ENCODE measurements around the gene TRIM38.
"Not testable (repeated sequence)": the region's sequence is repeated elsewhere in the genome, so short reads cannot be mapped to it uniquely, and the experiment has no call there.

The TRIM38 gene

GRCh38 chr6:25962149-25963127, at the start of gene TRIM38:
TSS of gene TRIM38 (plus strand) at chr6:25962802. CDS start at chr6:25966523, 3,721 bp downstream.
- peak; percentile 14 to 61 (median 41) for DNase-seq

GRCh38 chr6:25913741-25914140, 48.9 kb upstream of the TRIM38 start:
- no peak for DNase-seq

GRCh38 chr6:25916330-25916729, 46.3 kb upstream of the TRIM38 start:
- DNase-seq, result no peak

- DNase-seq, result no peak
Observed at GRCh38 chr6:25916789-25917490, 45.7 kb upstream of the TRIM38 start.

- DNase-seq, result no peak
Observed at GRCh38 chr6:25918083-25918683, 44.4 kb upstream of the TRIM38 start.

GRCh38 chr6:25919657-25920056, 42.9 kb upstream of the TRIM38 start:
- DNase-seq, result no peak

- DNase-seq, result no peak
Observed at GRCh38 chr6:25921525-25922203, 40.9 kb upstream of the TRIM38 start.

GRCh38 chr6:25922301-25922700, 40.3 kb upstream of the TRIM38 start:
- DNase-seq, result no peak

- no peak for DNase-seq
Observed at GRCh38 chr6:25925876-25926275, 36.7 kb upstream of the TRIM38 start.

GRCh38 chr6:25927178-25927577, 35.4 kb upstream of the TRIM38 start:
- no peak for DNase-seq

GRCh38 chr6:25927756-25928216, 34.8 kb upstream of the TRIM38 start:
- no peak for DNase-seq

- DNase-seq, result no peak
Observed at GRCh38 chr6:25928562-25929324, 33.9 kb upstream of the TRIM38 start.

- not testable (repeated sequence) for DNase-seq
Observed at GRCh38 chr6:25929785-25930184, 32.8 kb upstream of the TRIM38 start.

GRCh38 chr6:25930532-25931410, 31.8 kb upstream of the TRIM38 start, which contains the start of gene SLC17A2:
TSS of gene SLC17A2 (minus strand) at chr6:25930691. CDS start at chr6:25925796, 4,895 bp downstream.
- DNase-seq, result no peak

- no peak for DNase-seq
Observed at GRCh38 chr6:25931411-25931709, 31.2 kb upstream of the TRIM38 start.

GRCh38 chr6:25934156-25934555, 28.4 kb upstream of the TRIM38 start:
- no peak for DNase-seq

- no peak for DNase-seq
Observed at GRCh38 chr6:25934735-25935313, 27.8 kb upstream of the TRIM38 start.

GRCh38 chr6:25935953-25936352, 26.6 kb upstream of the TRIM38 start:
- DNase-seq, result no peak

GRCh38 chr6:25939593-25939992, 23.0 kb upstream of the TRIM38 start:
- DNase-seq, result no peak

GRCh38 chr6:25942561-25943147, 19.9 kb upstream of the TRIM38 start:
- DNase-seq, result no peak

Data from activated CD4-positive, CD25-positive, alpha-beta regulatory T cell (primary cell).